Keratinocyte (primary cell): Measurements from ENCODE around the gene TSC22D4. TPM values are rescaled to one million over a fixed set of nuclear protein-coding genes. Genes with fewer than 3 reads are reported as not detected.
"Not testable (repeated sequence)": the region's sequence is repeated elsewhere in the genome, so short reads cannot be mapped to it uniquely, and the experiment has no call there.

Source experiments
- DNase-seq: peaks from one replicate; pipeline ENCODE4 v3.0.0-alpha.2; 2011; ENCODE audit warnings: low read depth, missing footprints, low spot score
- FAIRE-seq: peaks from 2 replicates; lab custom pipeline; 2011; peaks lifted over from hg19 to GRCh38; lab: Jason Lieb, UNC
- H2AFZ ChIP-seq: 2 replicates; pipeline ENCODE4 v1.6.0; 2012; ENCODE audit warnings: low read length, control low read depth, inconsistent platforms; ENCODE audit not compliant: control insufficient read depth
- H3K27ac ChIP-seq: 2 replicates; pipeline ENCODE4 v1.5.1; 2011; ENCODE audit warnings: low read length; ENCODE audit not compliant: control insufficient read depth, insufficient read depth
- H3K27me3 ChIP-seq: 3 replicates; pipeline ENCODE4 v1.6.0; 2011; ENCODE audit warnings: low read length; ENCODE audit not compliant: control insufficient read depth, insufficient read depth; ENCODE audit errors: extremely low read depth
- H3K36me3 ChIP-seq, 2 experiments: 2 replicates in 1 of 2; 3 replicates in 1 of 2; pipeline ENCODE4 v1.5.1; 2011; ENCODE audit warnings: low read length in 2 of 2, mild to moderate bottlenecking in 1 of 2; ENCODE audit not compliant: control insufficient read depth in 2 of 2, insufficient read depth in 2 of 2; ENCODE audit errors: extremely low read depth in 1 of 2
- H3K4me1 ChIP-seq: 3 replicates; pipeline ENCODE4 v1.5.1; 2011; ENCODE audit warnings: low read length; ENCODE audit not compliant: control insufficient read depth, insufficient read depth; ENCODE audit errors: extremely low read depth
- H3K4me2 ChIP-seq: 3 replicates; pipeline ENCODE4 v1.6.0; 2011; ENCODE audit warnings: low read depth, low read length; ENCODE audit not compliant: control insufficient read depth, insufficient read depth; ENCODE audit errors: extremely low read depth
- H3K4me3 ChIP-seq, 3 experiments: fragments of 200-600 bp in 1 of 3; sonication (generic) in 1 of 3; 2 replicates in 2 of 3; 3 replicates in 1 of 3; pipeline ENCODE4 v1.5.1; 2011 to 2016; ENCODE audit warnings: low read length in 3 of 3, mild to moderate bottlenecking in 3 of 3, control low read depth in 2 of 3, inconsistent platforms in 1 of 3, low read depth in 1 of 3, mixed read lengths in 1 of 3, mixed run types in 1 of 3, moderate library complexity in 1 of 3; ENCODE audit not compliant: control insufficient read depth in 2 of 3, insufficient read depth in 2 of 3; ENCODE audit errors: extremely low read depth in 1 of 3
- H3K79me2 ChIP-seq: 2 replicates; pipeline ENCODE4 v1.6.0; 2012; ENCODE audit warnings: low read length; ENCODE audit not compliant: control insufficient read depth, insufficient read depth
- H3K9ac ChIP-seq: 3 replicates; pipeline ENCODE4 v1.6.0; 2011; ENCODE audit warnings: low read length; ENCODE audit not compliant: control insufficient read depth, insufficient read depth; ENCODE audit errors: extremely low read depth
- H3K9me1 ChIP-seq: 3 replicates; pipeline ENCODE4 v1.6.0; 2011; ENCODE audit warnings: low read length; ENCODE audit not compliant: control insufficient read depth, insufficient read depth; ENCODE audit errors: extremely low read depth
- H3K9me3 ChIP-seq: 2 replicates; pipeline ENCODE4 v1.5.1; 2012; ENCODE audit warnings: low read depth, low read length; ENCODE audit not compliant: control insufficient read depth
- H4K20me1 ChIP-seq: 3 replicates; pipeline ENCODE4 v1.6.0; 2011; ENCODE audit warnings: low read length; ENCODE audit not compliant: control insufficient read depth, insufficient read depth; ENCODE audit errors: extremely low read depth
- EZH2 ChIP-seq: IDR thresholded peaks from one replicate; pipeline ENCODE4 v1.6.1; 2012; ENCODE audit warnings: inconsistent platforms, mild to moderate bottlenecking, low read length, moderate library complexity
- dilution Hi-C: fragments of 300-500 bp; cut with MboI; formaldehyde crosslinking; loops from one replicate; pipeline ENCODE4 v1.7.0; 2020; ENCODE audit warnings: low sequenced_read_pairs; ENCODE audit not compliant: extremely low pct_ligation_motif_present
- polyA plus RNA-seq, 5 experiments: library from polyadenylated mRNA; depleted of rRNA in 3 of 5; stranded (reverse) in 3 of 5; stranded (forward) in 1 of 5; unstranded in 1 of 5; fragments of >200 nt; gene quantifications; 1 replicate in 1 of 5; 2 replicates in 3 of 5; 3 replicates in 1 of 5; pipeline versions ENCODE4 v1.2.1 to v1.2.3, GENCODE V29; 2011 to 2012; ENCODE audit warnings: missing spikeins in 2 of 5, low read depth in 1 of 5, low replicate concordance in 1 of 5
- TF ChIP-seq, protein P1 (sequence below), 3 experiments: IDR thresholded peaks in 1 of 3; conservative IDR thresholded peaks in 1 of 3; optimal IDR thresholded peaks in 1 of 3; 2 replicates in 2 of 3; 3 replicates in 1 of 3; pipeline versions ENCODE3 to v1.5.1; 2011; ENCODE audit warnings: low read length in 3 of 3, mild to moderate bottlenecking in 3 of 3, moderate library complexity in 2 of 3, control low read depth in 1 of 3, inconsistent platforms in 1 of 3; ENCODE audit not compliant: insufficient read depth in 2 of 3; ENCODE audit errors: extremely low read depth in 1 of 3

Gene TSC22D4
- polyA plus RNA-seq, 1 donor (not counting 4 experiments of a cell fraction or from before 2014, with no cell fraction given), result 8.4 TPM

- no peak overlapping the region for H2AFZ ChIP-seq
- H3K9ac ChIP-seq, result no peak overlapping the region
- no peaks in the 10 kb centered on the region for H3K9me3 ChIP-seq
Measured at GRCh38 chr7:100443096-100443840, 35.7 kb downstream of the TSC22D4 start.

DNA sequence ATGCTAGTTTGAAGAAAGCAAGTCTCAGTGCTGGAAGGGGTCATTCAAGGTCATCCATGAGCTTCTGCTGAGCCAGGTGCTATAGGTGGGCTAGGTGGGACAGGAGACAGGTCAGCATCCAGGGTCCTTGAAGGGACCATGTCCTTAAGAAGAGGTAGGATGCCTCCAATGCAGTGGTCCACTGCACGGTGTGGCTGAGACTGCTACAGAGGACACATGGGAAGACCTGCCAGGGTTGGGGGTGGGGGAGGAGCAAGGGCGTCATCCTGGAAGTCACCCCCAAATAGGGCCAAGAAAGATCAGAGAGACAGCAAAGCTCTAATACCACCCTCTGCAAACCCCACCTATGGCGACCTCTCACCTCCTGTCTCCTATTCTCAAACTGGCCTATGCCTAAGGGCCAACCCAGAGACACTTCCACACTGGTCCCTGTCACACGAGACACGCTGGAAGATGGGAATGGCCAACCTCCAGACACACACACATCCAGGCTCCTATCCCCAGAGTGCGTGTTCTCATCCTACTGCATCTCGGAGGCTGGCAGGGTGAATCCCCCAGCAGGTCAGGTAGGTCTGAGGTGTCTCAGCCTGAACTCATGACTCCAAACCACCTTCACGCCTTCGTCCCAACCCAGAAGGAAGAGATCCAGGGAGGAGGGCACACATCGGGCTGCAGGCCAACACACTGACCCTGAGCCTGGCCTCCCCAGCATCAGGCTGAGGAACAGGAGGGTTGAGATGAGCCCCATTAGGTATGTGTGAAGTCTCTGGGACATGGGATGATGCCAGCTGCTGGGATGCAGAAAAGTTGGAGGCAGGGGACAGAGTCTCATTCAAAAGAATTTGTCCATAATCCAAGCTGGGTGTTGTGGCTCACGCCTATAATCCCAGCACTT is 37.1 kb downstream of the TSC22D4 start:
- dilution Hi-C loops, result no loop called here
- no peak for DNase-seq
- H3K4me3 ChIP-seq, result no peak overlapping the region
- no peak overlapping the region for H3K9ac ChIP-seq
- no peaks in the 10 kb centered on the region for H3K36me3 ChIP-seq
- H3K9me1 ChIP-seq, result no peaks in the 10 kb centered on the region
- no peak overlapping the region for H2AFZ ChIP-seq
- H3K27me3 ChIP-seq, result no peaks in the 10 kb centered on the region
- peaks cover 3% of the 10 kb centered on the region for H3K4me1 ChIP-seq
- H4K20me1 ChIP-seq, result no peaks in the 10 kb centered on the region
- TF ChIP-seq EZH2, result no peak
- TF ChIP-seq, protein P1, sequence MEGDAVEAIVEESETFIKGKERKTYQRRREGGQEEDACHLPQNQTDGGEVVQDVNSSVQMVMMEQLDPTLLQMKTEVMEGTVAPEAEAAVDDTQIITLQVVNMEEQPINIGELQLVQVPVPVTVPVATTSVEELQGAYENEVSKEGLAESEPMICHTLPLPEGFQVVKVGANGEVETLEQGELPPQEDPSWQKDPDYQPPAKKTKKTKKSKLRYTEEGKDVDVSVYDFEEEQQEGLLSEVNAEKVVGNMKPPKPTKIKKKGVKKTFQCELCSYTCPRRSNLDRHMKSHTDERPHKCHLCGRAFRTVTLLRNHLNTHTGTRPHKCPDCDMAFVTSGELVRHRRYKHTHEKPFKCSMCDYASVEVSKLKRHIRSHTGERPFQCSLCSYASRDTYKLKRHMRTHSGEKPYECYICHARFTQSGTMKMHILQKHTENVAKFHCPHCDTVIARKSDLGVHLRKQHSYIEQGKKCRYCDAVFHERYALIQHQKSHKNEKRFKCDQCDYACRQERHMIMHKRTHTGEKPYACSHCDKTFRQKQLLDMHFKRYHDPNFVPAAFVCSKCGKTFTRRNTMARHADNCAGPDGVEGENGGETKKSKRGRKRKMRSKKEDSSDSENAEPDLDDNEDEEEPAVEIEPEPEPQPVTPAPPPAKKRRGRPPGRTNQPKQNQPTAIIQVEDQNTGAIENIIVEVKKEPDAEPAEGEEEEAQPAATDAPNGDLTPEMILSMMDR (optimal IDR thresholded peaks at IDR 0.05 in 1 of 3, IDR thresholded peaks at IDR 0.05 in 1 of 3, conservative IDR thresholded peaks at IDR 0.05 in 1 of 3; ENCODE audit: extremely low read depth in 1 of 3, insufficient read depth in 2 of 3, low read length in 3 of 3), result no peak
- no peak for FAIRE-seq
- H3K79me2 ChIP-seq, result no peaks in the 10 kb centered on the region
- H3K4me2 ChIP-seq, result no peak overlapping the region
- no peak overlapping the region for H3K27ac ChIP-seq
- H3K9me3 ChIP-seq, result no peaks in the 10 kb centered on the region

More at GRCh38 chr7:100443096-100443840, 35.7 kb downstream of the TSC22D4 start:
- Histone ChIP-seq H3K79me2 (no peaks in the 10 kb centered on the region), H3K27ac (no peak overlapping the region), H3K36me3 (no peaks in the 10 kb centered on the region), H3K4me2 (no peak overlapping the region), H3K4me3 (no peak overlapping the region), H3K9me1 (no peaks in the 10 kb centered on the region), H3K27me3 (no peaks in the 10 kb centered on the region), H3K4me1 (peaks cover 3% of the 10 kb centered on the region), H4K20me1 (no peaks in the 10 kb centered on the region)
- no peak for FAIRE-seq
- no peak for DNase-seq
- dilution Hi-C loops, result no loop called here
- TF ChIP-seq EZH2, result no peak
- TF ChIP-seq, protein P1 (optimal IDR thresholded peaks at IDR 0.05 in 1 of 3, IDR thresholded peaks at IDR 0.05 in 1 of 3, conservative IDR thresholded peaks at IDR 0.05 in 1 of 3; ENCODE audit: extremely low read depth in 1 of 3, insufficient read depth in 2 of 3, low read length in 3 of 3), result no peak

DNA sequence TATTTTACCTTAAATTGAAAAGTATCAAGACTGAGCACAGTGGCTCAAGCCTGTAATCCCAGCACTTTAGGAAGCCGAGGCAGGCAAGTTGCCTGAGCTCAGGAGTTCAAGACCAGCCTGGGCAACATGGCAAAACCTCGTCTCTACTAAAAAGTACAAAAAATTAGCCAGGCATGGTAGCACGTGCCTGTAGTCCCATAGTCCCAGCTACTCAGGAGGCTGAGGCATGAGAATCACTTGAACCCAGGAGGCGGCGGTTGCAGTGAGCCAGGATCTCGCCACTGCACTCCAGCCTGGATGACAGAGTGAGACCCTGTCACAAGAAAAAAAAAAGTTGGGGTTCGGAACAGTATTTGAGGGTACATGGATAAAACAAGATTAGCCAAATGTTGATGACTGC is 39.8 kb downstream of the TSC22D4 start:
- H3K9me1 ChIP-seq, H3K9ac ChIP-seq, dilution Hi-C loops, FAIRE-seq, H3K4me2 ChIP-seq, DNase-seq, H2AFZ ChIP-seq, H3K4me1 ChIP-seq, H3K9me3 ChIP-seq, H4K20me1 ChIP-seq, H3K4me3 ChIP-seq, H3K36me3 ChIP-seq, H3K27me3 ChIP-seq, H3K27ac ChIP-seq: not testable (repeated sequence)
- H3K79me2 ChIP-seq, result peaks cover 14% of the 10 kb centered on the region
